ENCODE measurements around the gene TBC1D2B.

GRCh38 chr15:78103406-78104118 is 26.1 kb upstream of the TBC1D2B start:
- TF ChIP-seq CTCF (IDR thresholded peaks at IDR 0.05) (no peak), POLR2A (IDR thresholded peaks at IDR 0.05) (no peak), POLR2AphosphoS5 (IDR thresholded peaks at IDR 0.05) (peak in 2 of 3 donors; percentile 7 to 31)

Data from stomach (tissue), 4 donors.